H1 (cell line): ENCODE data around the gene HELZ2. TPM values are rescaled to one million over a fixed set of nuclear protein-coding genes. Genes with fewer than 3 reads are reported as not detected.

Experiments used
- CTCF ChIA-PET: fragments of 300-600 bp; sonication (Branson Sonifier 250); formaldehyde crosslinking; loops from one replicate; lab custom pipeline; 2021; ENCODE audit not compliant: partially characterized antibody; lab: Charles Lee
- POLR2A ChIA-PET: fragments of 300-600 bp; sonication (Branson Sonifier 250); formaldehyde crosslinking; loops from one replicate; lab custom pipeline; 2021; ENCODE audit warnings: inconsistent platforms; ENCODE audit not compliant: partially characterized antibody; lab: Charles Lee
- DNase-seq, 2 experiments: peaks; one replicate each; pipeline versions ENCODE4 v3.0.0 to v3.0.0-alpha.2; 2010 to 2022; ENCODE audit warnings: low spot score in 2 of 2, low read depth in 1 of 2, mixed read lengths in 1 of 2
- FAIRE-seq: peaks from 2 replicates; lab custom pipeline; 2011; peaks lifted over from hg19 to GRCh38; lab: Jason Lieb, UNC
- H2AFZ ChIP-seq: 2 replicates; pipeline ENCODE4 v1.8.1; 2012; ENCODE audit warnings: low read length, inconsistent platforms
- H2AK5ac ChIP-seq: 2 replicates; pipeline ENCODE4 v1.6.1; 2013; ENCODE audit warnings: low read depth, low read length
- H2BK120ac ChIP-seq: replicated peaks from 2 replicates; pipeline ENCODE3; 2013; ENCODE audit warnings: low read depth, low read length, inconsistent platforms
- H2BK12ac ChIP-seq: 2 replicates; pipeline ENCODE4 v1.6.1; 2013; ENCODE audit warnings: low read depth, low read length
- H2BK15ac ChIP-seq: 2 replicates; pipeline ENCODE4 v1.6.1; 2013; ENCODE audit warnings: low read length
- H2BK20ac ChIP-seq: 2 replicates; pipeline ENCODE4 v1.6.1; 2013; ENCODE audit warnings: low read length
- H2BK5ac ChIP-seq: 2 replicates; pipeline ENCODE4 v1.6.1; 2013; ENCODE audit warnings: low read depth, low read length
- H3K14ac ChIP-seq: 2 replicates; pipeline ENCODE4 v1.6.1; 2013; ENCODE audit warnings: inconsistent platforms; ENCODE audit not compliant: insufficient read length
- H3K18ac ChIP-seq: 2 replicates; pipeline ENCODE4 v1.6.1; 2013; ENCODE audit warnings: low read length; ENCODE audit errors: extremely low read depth
- H3K23ac ChIP-seq: 2 replicates; pipeline ENCODE4 v1.6.1; 2013; ENCODE audit warnings: inconsistent platforms; ENCODE audit not compliant: insufficient read length
- H3K23me2 ChIP-seq: 2 replicates; pipeline ENCODE4 v1.6.1; 2013; ENCODE audit warnings: low read depth, low read length
- H3K27ac ChIP-seq: 2 replicates; pipeline ENCODE4 v1.6.1; 2011; ENCODE audit warnings: low read depth, low read length, inconsistent platforms
- H3K27me3 ChIP-seq, 4 experiments: replicated peaks in 1 of 4; 1 replicate in 1 of 4; 2 replicates in 3 of 4; pipeline versions ENCODE4 v1.6.1 to v1.8.1; 2011 to 2013; ENCODE audit warnings: low read length in 3 of 4, mild to moderate bottlenecking in 3 of 4, inconsistent platforms in 2 of 4, mixed read lengths in 2 of 4, moderate library complexity in 1 of 4; ENCODE audit not compliant: control insufficient read depth in 3 of 4, insufficient read depth in 3 of 4; ENCODE audit errors: extremely low read depth in 1 of 4
- H3K36me3 ChIP-seq, 4 experiments: 2 replicates each; pipeline versions ENCODE4 v1.6.1 to v1.8.1; 2011 to 2013; ENCODE audit warnings: mild to moderate bottlenecking in 4 of 4, low read length in 3 of 4, moderate library complexity in 2 of 4, control low read depth in 1 of 4, inconsistent platforms in 1 of 4; ENCODE audit not compliant: insufficient read depth in 4 of 4, control insufficient read depth in 2 of 4
- H3K4ac ChIP-seq: replicated peaks from 2 replicates; pipeline ENCODE3; 2013; ENCODE audit warnings: low read length, low read depth, mixed read lengths, inconsistent platforms; ENCODE audit not compliant: insufficient read length
- H3K4me1 ChIP-seq, 4 experiments: replicated peaks in 1 of 4; 1 replicate in 1 of 4; 2 replicates in 3 of 4; pipeline versions ENCODE4 v1.6.1 to v1.8.1; 2011 to 2013; ENCODE audit warnings: low read length in 3 of 4, inconsistent platforms in 2 of 4, mixed read lengths in 1 of 4; ENCODE audit not compliant: insufficient read depth in 4 of 4, control insufficient read depth in 3 of 4
- H3K4me2 ChIP-seq, 2 experiments: 2 replicates each; pipeline versions ENCODE4 v1.6.1 to v1.8.1; 2011 to 2013; ENCODE audit warnings: low read depth in 2 of 2, low read length in 2 of 2, control low read depth in 1 of 2, inconsistent platforms in 1 of 2, mild to moderate bottlenecking in 1 of 2; ENCODE audit not compliant: insufficient read depth in 1 of 2
- H3K4me3 ChIP-seq, 4 experiments: fragments of 200-600, 300-600 bp in 1 of 4; sonication (generic), shearing (Covaris generic), sonication (Bioruptor Twin) in 1 of 4; 2 replicates each; pipeline versions ENCODE4 v1.5.1 to v1.8.1; 2011 to 2016; ENCODE audit warnings: low read length in 4 of 4, low read depth in 3 of 4, control low read depth in 2 of 4, inconsistent platforms in 2 of 4, mild to moderate bottlenecking in 2 of 4, mixed read lengths in 1 of 4, moderate library complexity in 1 of 4; ENCODE audit not compliant: insufficient read depth in 2 of 4; ENCODE audit errors: extremely low read depth in 1 of 4
- H3K56ac ChIP-seq: replicated peaks from 2 replicates; pipeline ENCODE3; 2013; ENCODE audit warnings: low read depth, mild to moderate bottlenecking, mixed read lengths, low read length, inconsistent platforms; ENCODE audit not compliant: insufficient read length
- H3K79me1 ChIP-seq: 2 replicates; pipeline ENCODE4 v1.6.1; 2013; ENCODE audit warnings: low read depth, low read length, control low read depth
- H3K79me2 ChIP-seq, 2 experiments: 2 replicates each; pipeline versions ENCODE4 v1.6.1 to v1.8.1; 2012 to 2013; ENCODE audit warnings: low read length in 2 of 2, mild to moderate bottlenecking in 2 of 2, inconsistent platforms in 1 of 2; ENCODE audit not compliant: insufficient read depth in 2 of 2, control insufficient read depth in 1 of 2
- H3K9ac ChIP-seq, 4 experiments: replicated peaks in 1 of 4; 1 replicate in 1 of 4; 2 replicates in 3 of 4; pipeline versions ENCODE4 v1.6.1 to v1.8.1; 2011 to 2013; ENCODE audit warnings: low read depth in 3 of 4, low read length in 3 of 4, control low read depth in 2 of 4, mild to moderate bottlenecking in 2 of 4, moderate library complexity in 2 of 4, inconsistent platforms in 1 of 4; ENCODE audit errors: extremely low read depth in 1 of 4
- H3K9me3 ChIP-seq, 2 experiments: 2 replicates each; pipeline versions ENCODE4 v1.6.1 to v1.8.1; 2012 to 2013; ENCODE audit warnings: mild to moderate bottlenecking in 2 of 2, moderate library complexity in 2 of 2, control low read depth in 1 of 2, inconsistent platforms in 1 of 2, low read depth in 1 of 2, low read length in 1 of 2, mixed read lengths in 1 of 2; ENCODE audit not compliant: insufficient read depth in 2 of 2
- H4K20me1 ChIP-seq, 2 experiments: replicated peaks in 1 of 2; 2 replicates each; pipeline versions ENCODE3 to v1.8.1; 2011 to 2013; ENCODE audit warnings: inconsistent platforms in 2 of 2, low read length in 2 of 2, mild to moderate bottlenecking in 1 of 2; ENCODE audit not compliant: insufficient read depth in 2 of 2, control insufficient read depth in 1 of 2
- H4K5ac ChIP-seq: 2 replicates; pipeline ENCODE4 v1.6.1; 2013; ENCODE audit warnings: low read length, low read depth, mixed read lengths, inconsistent platforms; ENCODE audit not compliant: insufficient read length
- H4K8ac ChIP-seq: 2 replicates; pipeline ENCODE4 v1.8.0; 2013; ENCODE audit warnings: mild to moderate bottlenecking, moderate library complexity, low read length, inconsistent platforms; ENCODE audit not compliant: insufficient read depth; ENCODE audit errors: extremely low read depth
- H4K91ac ChIP-seq: replicated peaks from 2 replicates; pipeline ENCODE3; 2013; ENCODE audit warnings: low read length, mixed read lengths, inconsistent platforms; ENCODE audit not compliant: insufficient read length
- CHD2 ChIP-seq: IDR thresholded peaks from 2 replicates; pipeline ENCODE4 v1.6.1; 2012; ENCODE audit warnings: low read length, improper control_type of control experiment
- CREB1 ChIP-seq: IDR thresholded peaks from 2 replicates; pipeline ENCODE4 v1.6.1; 2012; ENCODE audit warnings: inconsistent platforms
- FOSL1 ChIP-seq: IDR thresholded peaks from 2 replicates; pipeline ENCODE4 v1.6.1; 2011; ENCODE audit warnings: mild to moderate bottlenecking, low read depth, low read length, moderate library complexity; ENCODE audit not compliant: insufficient read depth
- JUN ChIP-seq: IDR thresholded peaks from 2 replicates; pipeline ENCODE4 v1.6.1; 2011; ENCODE audit warnings: low read depth, mild to moderate bottlenecking, improper control_type of control experiment, low read length
- NRF1 ChIP-seq: IDR thresholded peaks from 2 replicates; pipeline ENCODE4 v1.6.1; 2011; ENCODE audit warnings: mild to moderate bottlenecking, low read depth, low read length, improper control_type of control experiment
- POLR2AphosphoS5 ChIP-seq: IDR thresholded peaks from 2 replicates; pipeline ENCODE4 v1.6.1; 2011; ENCODE audit warnings: low read depth, low read length
- RFX5 ChIP-seq: IDR thresholded peaks from 2 replicates; pipeline ENCODE4 v1.6.1; 2011; ENCODE audit warnings: low read depth, low read length, improper control_type of control experiment, borderline replicate concordance
- RNF2 ChIP-seq: fragments of 200-900, 300-1000 bp; sonication (generic); IDR thresholded peaks from 2 replicates; pipeline ENCODE4 v1.7.1; 2016; ENCODE audit warnings: borderline replicate concordance, low read depth, mild to moderate bottlenecking, antibody characterized with exemption, low read length; ENCODE audit not compliant: poor library complexity, severe bottlenecking; ENCODE audit errors: missing control alignments
- RXRA ChIP-seq: IDR thresholded peaks from 2 replicates; pipeline ENCODE4 v1.6.1; 2011; ENCODE audit warnings: low read depth, mild to moderate bottlenecking, low read length, moderate library complexity; ENCODE audit not compliant: insufficient read depth
- SAP30 ChIP-seq: fragments of 300-600 bp; sonication (generic); IDR thresholded peaks from 2 replicates; pipeline ENCODE4 v1.7.1; 2012; ENCODE audit warnings: low read length, moderate library complexity, mild to moderate bottlenecking, inconsistent platforms; ENCODE audit not compliant: insufficient read depth, insufficient replicate concordance
- SRF ChIP-seq: IDR thresholded peaks from 2 replicates; pipeline ENCODE4 v1.6.1; 2011; ENCODE audit warnings: mild to moderate bottlenecking, low read depth, low read length, moderate library complexity
- TAF1 ChIP-seq: IDR thresholded peaks from 2 replicates; pipeline ENCODE4 v1.6.1; 2011; ENCODE audit warnings: mild to moderate bottlenecking, low read depth, low read length
- WGBS, 2 experiments: shearing (Covaris generic) in 1 of 2; methylation state at CpG; one replicate each; pipeline versions ENCODE4 v1.1.6 to v1.1.7; 2013 to 2015; ENCODE audit warnings: low lambda C conversion rate in 2 of 2, mixed read lengths in 2 of 2, inconsistent platforms in 1 of 2, low coverage in 1 of 2, missing lambda C conversion rate in 1 of 2; ENCODE audit not compliant: insufficient replicate concordance in 2 of 2, insufficient coverage in 1 of 2, insufficient read length in 1 of 2; ENCODE audit errors: extremely low coverage in 1 of 2, missing lambda C conversion rate in 1 of 2; 5-methylcytosine and 5-hydroxymethylcytosine counted together
- polyA plus RNA-seq, 7 experiments: library from polyadenylated mRNA; depleted of rRNA in 3 of 7; stranded (reverse) in 5 of 7; unstranded in 2 of 7; fragments of >200 nt in 5 of 7; fragments of 200-250 nt in 2 of 7; gene quantifications; 1 replicate in 5 of 7; 2 replicates in 1 of 7; 4 replicates in 1 of 7; pipeline versions ENCODE4 v1.2.1 to v1.2.3, GENCODE V29; 2011 to 2013; ENCODE audit warnings: missing spikeins in 2 of 7, mixed read lengths in 2 of 7
- total RNA-seq: library from RNA; stranded (reverse); fragmentation: NEBNext Ultra II Directional; extraction: Animal tissue kit (Norgen Biotek cat#: 25700); gene quantifications from 2 replicates; pipeline ENCODE4 v1.2.1, GENCODE V29; 2021
- TF ChIP-seq, protein P1 (sequence below): IDR thresholded peaks from 2 replicates; pipeline ENCODE4 v1.6.1; 2012; ENCODE audit warnings: inconsistent platforms

The HELZ2 gene
- total and polyA plus RNA-seq, 2 of the 8 experiments (the other 6 are each of a cell fraction or from before 2014, with no cell fraction given): 7.9 to 17.5 TPM

DNA sequence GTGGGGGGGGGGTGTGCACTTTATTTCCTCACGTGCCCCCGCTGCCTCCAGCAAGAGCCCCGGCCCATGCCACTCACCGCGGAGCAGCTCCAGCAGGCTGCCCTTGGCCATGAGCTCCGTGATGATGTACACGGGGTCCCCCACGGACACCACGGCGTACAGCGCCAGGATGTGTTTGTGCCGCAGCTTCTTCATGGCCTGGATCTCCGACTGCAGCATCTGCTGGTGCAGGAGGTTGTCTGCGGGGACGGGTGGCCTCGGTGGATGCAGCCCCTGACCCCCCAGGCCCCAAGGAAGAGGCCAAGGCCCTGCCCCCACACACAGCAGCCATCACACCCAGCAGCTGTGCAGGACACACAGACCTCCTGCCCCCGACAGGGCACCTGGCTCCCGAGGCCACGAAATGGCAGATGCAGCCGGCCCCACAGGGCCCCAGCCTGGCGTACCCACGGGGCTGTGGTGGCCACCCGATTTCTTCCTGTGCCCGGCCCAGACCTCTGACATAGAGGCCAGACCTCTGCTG, 41.5 kb downstream of the HELZ2 start:
- Histone ChIP-seq H3K4ac (no peak overlapping the region), H2AFZ (no peak overlapping the region), H3K23ac (no peak overlapping the region), H4K5ac (no peak overlapping the region), H2AK5ac (peak overlapping the region; percentile 83; the same call in 1 of the 2 replicates), H2BK5ac (no peak overlapping the region; the same call in 1 of the 2 replicates), H3K27me3 (no peaks in the 10 kb centered on the region), H3K9ac (no peak overlapping the region), H3K9me3 (no peaks in the 10 kb centered on the region), H3K4me1 (peaks cover 0 to 16% (median 3%) of the 10 kb centered on the region in 4 experiments; a peak in 5 of 7 replicates), H3K56ac (peak overlapping the region; percentile 77), H3K79me2 (no peaks in the 10 kb centered on the region), H2BK120ac (no peak overlapping the region), H3K23me2 (peaks cover 3% of the 10 kb centered on the region; the same call in 1 of the 2 replicates), H3K4me3 (no peak overlapping the region), H3K4me2 (no peak overlapping the region), H2BK15ac (no peak overlapping the region), H2BK12ac (0 out of 2 replicates have a peak overlapping the region, but pooled peaks have one; percentile 60), H3K79me1 (no peaks in the 10 kb centered on the region; the same call in 1 of the 2 replicates), H3K14ac (no peak overlapping the region), H3K36me3 (no peaks in the 10 kb centered on the region), H2BK20ac (no peak overlapping the region), H4K8ac (no peak overlapping the region), H3K18ac (no peak overlapping the region), H4K91ac (peak overlapping the region; percentile 55), H3K27ac (no peak overlapping the region), H4K20me1 (peaks cover 0 to 3% of the 10 kb centered on the region in 2 experiments)
- FAIRE-seq (no peak), DNase-seq (no peak)
- ChIA-PET CTCF (interaction anchor here (1.1 to 1.5 kb wide), 3 partner anchors 10 to 223 kb away, joined by 3 read pairs; no protein-coding TSS in a partner anchor), POLR2A (interaction anchor here (7.8 kb wide), 1 partner anchor 10 kb away, joined by 59 read pairs; the partner anchor contains the start of gene PPDPF)
- WGBS, 2 experiments: 89% methylated on average over 24 of the region's 24 CpGs; no CpG with 5 or more reads in 1 of the 2 experiments
- TF ChIP-seq SAP30 (no peak), CREB1 (no peak), NRF1 (no peak), TAF1 (no peak), CHD2 (no peak), RNF2 (no peak), POLR2AphosphoS5 (no peak), FOSL1 (no peak), SRF (no peak), RXRA (no peak), JUN (no peak), RFX5 (no peak)
- TF ChIP-seq, protein P1, sequence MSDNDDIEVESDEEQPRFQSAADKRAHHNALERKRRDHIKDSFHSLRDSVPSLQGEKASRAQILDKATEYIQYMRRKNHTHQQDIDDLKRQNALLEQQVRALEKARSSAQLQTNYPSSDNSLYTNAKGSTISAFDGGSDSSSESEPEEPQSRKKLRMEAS: no peak
